Measurements from ENCODE around the gene TRAPPC14. TPM values are rescaled to one million over a fixed set of nuclear protein-coding genes. Genes with fewer than 3 reads are reported as not detected.

Gene TRAPPC14
- total and polyA plus RNA-seq, 2 of the 13 experiments (the other 11 are each of a cell fraction or from before 2014, with no cell fraction given): 4.7 to 9.6 TPM

DNA sequence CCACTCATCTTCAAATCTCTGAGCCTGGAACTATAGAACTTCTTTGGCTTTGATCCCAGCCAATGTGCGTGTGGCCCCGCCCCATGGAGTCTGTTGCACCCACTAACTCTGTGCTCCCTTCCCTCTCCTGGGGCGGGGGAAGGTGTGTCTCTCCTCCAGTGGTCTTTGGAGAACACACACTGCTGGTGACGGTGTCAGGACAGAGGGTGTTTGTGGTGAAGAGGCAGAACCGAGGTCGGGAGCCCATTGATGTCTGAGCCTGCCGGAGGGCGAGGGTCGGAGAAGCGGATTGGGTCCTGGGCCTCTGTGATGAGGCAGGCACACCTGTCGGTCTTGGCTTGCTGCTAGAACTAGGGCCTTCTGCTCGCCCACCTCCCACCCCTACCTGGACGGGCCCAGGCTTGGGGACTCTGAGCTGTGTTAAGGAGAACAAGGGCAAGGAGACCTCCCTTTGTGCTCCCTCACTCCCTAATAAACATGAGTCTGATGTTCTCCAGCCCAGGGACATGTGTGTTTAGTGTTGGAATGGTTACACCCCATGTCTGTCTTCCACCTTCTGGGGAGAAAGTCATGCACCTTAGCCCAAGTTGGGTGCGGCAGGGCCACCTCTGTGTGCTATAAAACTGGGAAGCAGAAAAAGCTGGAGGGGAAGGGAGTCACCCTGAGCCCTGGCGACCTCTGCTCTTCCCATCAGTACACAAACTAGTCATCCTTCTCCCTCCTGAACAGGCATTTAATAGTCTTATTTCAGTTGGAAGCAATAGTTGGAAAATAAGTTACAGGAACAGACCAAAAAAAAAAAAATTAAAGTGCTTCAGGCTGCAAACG lies 4.6 kb downstream of the TRAPPC14 start:
- Histone ChIP-seq H3K9me3 (ENCODE audit: low read length) (no peaks in the 10 kb centered on the region), H3K79me2 (ENCODE audit: insufficient read depth, low read length) (peaks cover 15% of the 10 kb centered on the region), H3K27ac (ENCODE audit: extremely low read length, insufficient read depth, low read length) (peak overlapping the region; percentile 23), H2AFZ (ENCODE audit: low read length) (no peak overlapping the region), H4K20me1 (ENCODE audit: insufficient read depth, low read length) (peaks cover 6% of the 10 kb centered on the region; the same call in 1 of the 2 replicates), H3K27me3 (ENCODE audit: control insufficient read depth in 1 of 2, insufficient read depth in 2 of 2, low read length in 2 of 2) (no peaks in the 10 kb centered on the region), H3K4me3 (replicated peaks in 1 of 3; ENCODE audit: insufficient read depth in 1 of 3, low read depth in 2 of 3, low read length in 3 of 3) (no peak overlapping the region), H3K9ac (ENCODE audit: insufficient read depth, low read depth, low read length) (no peak overlapping the region), H3K36me3 (replicated peaks in 1 of 2; ENCODE audit: control insufficient read depth in 1 of 2, insufficient read depth in 2 of 2, low read length in 2 of 2) (peaks cover 6 to 24% of the 10 kb centered on the region in 2 experiments), H3K4me2 (ENCODE audit: low read depth, low read length) (no peak overlapping the region), H3K4me1 (ENCODE audit: insufficient read depth, low read length) (peaks cover 73% of the 10 kb centered on the region)
- DNase-seq (ENCODE audit: low spot score) (no peak), FAIRE-seq (no peak), ATAC-seq (no peak)
- ChIA-PET CTCF (ENCODE audit: low intra/inter-chr PET ratio, low total read pairs) (no interaction called here), POLR2A (no interaction called here)
- WGBS (ENCODE audit: low lambda C conversion rate): 91% methylated on average over 16 of the region's 16 CpGs
- BruUV-seq (replicated peaks): no TSS peak
- in situ Hi-C loops (cut with HindIII; ENCODE audit: extremely low pct_ligation_motif_present, low pct_unique_long_range_greater_than_20kb) (no loop called here), intact Hi-C loops (cut with micrococcal nuclease; ENCODE audit: unreplicated experiment) (no loop called here)
- TF ChIP-seq KAT8 (CRISPR knock-in tag; IDR thresholded peaks at IDR 0.05) (no peak), ZNF607 (CRISPR knock-in tag; IDR thresholded peaks at IDR 0.05; ENCODE audit: borderline replicate concordance) (no peak), ZNF564 (CRISPR knock-in tag; IDR thresholded peaks at IDR 0.05) (no peak), RBFOX2 (IDR thresholded peaks at IDR 0.05; ENCODE audit: low read depth, low read length) (peak; percentile 20), MATR3 (CRISPR knock-in tag; IDR thresholded peaks at IDR 0.05) (no peak)
- TF ChIP-seq, protein P1, sequence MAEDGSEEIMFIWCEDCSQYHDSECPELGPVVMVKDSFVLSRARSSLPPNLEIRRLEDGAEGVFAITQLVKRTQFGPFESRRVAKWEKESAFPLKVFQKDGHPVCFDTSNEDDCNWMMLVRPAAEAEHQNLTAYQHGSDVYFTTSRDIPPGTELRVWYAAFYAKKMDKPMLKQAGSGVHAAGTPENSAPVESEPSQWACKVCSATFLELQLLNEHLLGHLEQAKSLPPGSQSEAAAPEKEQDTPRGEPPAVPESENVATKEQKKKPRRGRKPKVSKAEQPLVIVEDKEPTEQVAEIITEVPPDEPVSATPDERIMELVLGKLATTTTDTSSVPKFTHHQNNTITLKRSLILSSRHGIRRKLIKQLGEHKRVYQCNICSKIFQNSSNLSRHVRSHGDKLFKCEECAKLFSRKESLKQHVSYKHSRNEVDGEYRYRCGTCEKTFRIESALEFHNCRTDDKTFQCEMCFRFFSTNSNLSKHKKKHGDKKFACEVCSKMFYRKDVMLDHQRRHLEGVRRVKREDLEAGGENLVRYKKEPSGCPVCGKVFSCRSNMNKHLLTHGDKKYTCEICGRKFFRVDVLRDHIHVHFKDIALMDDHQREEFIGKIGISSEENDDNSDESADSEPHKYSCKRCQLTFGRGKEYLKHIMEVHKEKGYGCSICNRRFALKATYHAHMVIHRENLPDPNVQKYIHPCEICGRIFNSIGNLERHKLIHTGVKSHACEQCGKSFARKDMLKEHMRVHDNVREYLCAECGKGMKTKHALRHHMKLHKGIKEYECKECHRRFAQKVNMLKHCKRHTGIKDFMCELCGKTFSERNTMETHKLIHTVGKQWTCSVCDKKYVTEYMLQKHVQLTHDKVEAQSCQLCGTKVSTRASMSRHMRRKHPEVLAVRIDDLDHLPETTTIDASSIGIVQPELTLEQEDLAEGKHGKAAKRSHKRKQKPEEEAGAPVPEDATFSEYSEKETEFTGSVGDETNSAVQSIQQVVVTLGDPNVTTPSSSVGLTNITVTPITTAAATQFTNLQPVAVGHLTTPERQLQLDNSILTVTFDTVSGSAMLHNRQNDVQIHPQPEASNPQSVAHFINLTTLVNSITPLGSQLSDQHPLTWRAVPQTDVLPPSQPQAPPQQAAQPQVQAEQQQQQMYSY (CRISPR knock-in tag; IDR thresholded peaks at IDR 0.05): peak; percentile 33; the same call in 1 of the 2 replicates
- TF ChIP-seq, protein P2, sequence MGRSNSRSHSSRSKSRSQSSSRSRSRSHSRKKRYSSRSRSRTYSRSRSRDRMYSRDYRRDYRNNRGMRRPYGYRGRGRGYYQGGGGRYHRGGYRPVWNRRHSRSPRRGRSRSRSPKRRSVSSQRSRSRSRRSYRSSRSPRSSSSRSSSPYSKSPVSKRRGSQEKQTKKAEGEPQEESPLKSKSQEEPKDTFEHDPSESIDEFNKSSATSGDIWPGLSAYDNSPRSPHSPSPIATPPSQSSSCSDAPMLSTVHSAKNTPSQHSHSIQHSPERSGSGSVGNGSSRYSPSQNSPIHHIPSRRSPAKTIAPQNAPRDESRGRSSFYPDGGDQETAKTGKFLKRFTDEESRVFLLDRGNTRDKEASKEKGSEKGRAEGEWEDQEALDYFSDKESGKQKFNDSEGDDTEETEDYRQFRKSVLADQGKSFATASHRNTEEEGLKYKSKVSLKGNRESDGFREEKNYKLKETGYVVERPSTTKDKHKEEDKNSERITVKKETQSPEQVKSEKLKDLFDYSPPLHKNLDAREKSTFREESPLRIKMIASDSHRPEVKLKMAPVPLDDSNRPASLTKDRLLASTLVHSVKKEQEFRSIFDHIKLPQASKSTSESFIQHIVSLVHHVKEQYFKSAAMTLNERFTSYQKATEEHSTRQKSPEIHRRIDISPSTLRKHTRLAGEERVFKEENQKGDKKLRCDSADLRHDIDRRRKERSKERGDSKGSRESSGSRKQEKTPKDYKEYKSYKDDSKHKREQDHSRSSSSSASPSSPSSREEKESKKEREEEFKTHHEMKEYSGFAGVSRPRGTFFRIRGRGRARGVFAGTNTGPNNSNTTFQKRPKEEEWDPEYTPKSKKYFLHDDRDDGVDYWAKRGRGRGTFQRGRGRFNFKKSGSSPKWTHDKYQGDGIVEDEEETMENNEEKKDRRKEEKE (IDR thresholded peaks at IDR 0.05): no peak
- TF ChIP-seq, protein P3, sequence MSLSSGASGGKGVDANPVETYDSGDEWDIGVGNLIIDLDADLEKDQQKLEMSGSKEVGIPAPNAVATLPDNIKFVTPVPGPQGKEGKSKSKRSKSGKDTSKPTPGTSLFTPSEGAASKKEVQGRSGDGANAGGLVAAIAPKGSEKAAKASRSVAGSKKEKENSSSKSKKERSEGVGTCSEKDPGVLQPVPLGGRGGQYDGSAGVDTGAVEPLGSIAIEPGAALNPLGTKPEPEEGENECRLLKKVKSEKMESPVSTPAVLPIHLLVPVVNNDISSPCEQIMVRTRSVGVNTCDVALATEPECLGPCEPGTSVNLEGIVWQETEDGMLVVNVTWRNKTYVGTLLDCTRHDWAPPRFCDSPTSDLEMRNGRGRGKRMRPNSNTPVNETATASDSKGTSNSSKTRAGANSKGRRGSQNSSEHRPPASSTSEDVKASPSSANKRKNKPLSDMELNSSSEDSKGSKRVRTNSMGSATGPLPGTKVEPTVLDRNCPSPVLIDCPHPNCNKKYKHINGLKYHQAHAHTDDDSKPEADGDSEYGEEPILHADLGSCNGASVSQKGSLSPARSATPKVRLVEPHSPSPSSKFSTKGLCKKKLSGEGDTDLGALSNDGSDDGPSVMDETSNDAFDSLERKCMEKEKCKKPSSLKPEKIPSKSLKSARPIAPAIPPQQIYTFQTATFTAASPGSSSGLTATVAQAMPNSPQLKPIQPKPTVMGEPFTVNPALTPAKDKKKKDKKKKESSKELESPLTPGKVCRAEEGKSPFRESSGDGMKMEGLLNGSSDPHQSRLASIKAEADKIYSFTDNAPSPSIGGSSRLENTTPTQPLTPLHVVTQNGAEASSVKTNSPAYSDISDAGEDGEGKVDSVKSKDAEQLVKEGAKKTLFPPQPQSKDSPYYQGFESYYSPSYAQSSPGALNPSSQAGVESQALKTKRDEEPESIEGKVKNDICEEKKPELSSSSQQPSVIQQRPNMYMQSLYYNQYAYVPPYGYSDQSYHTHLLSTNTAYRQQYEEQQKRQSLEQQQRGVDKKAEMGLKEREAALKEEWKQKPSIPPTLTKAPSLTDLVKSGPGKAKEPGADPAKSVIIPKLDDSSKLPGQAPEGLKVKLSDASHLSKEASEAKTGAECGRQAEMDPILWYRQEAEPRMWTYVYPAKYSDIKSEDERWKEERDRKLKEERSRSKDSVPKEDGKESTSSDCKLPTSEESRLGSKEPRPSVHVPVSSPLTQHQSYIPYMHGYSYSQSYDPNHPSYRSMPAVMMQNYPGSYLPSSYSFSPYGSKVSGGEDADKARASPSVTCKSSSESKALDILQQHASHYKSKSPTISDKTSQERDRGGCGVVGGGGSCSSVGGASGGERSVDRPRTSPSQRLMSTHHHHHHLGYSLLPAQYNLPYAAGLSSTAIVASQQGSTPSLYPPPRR (CRISPR knock-in tag; IDR thresholded peaks at IDR 0.05; ENCODE audit: borderline replicate concordance): no peak

Measured in HepG2 (cell line).